GM19438 (cell line): ENCODE results near the gene ARHGEF7.

ENCODE experiments used
- ATAC-seq: cut with Tn5 transposase; IDR thresholded peaks from one replicate; pipeline ENCODE4 v1.9.1; 2021; ENCODE audit warnings: low read depth; ENCODE audit not compliant: unreplicated experiment

The ARHGEF7 gene

GRCh38 chr13:111267205-111267604 is 152.1 kb downstream of the ARHGEF7 start:
- ATAC-seq, result no peak

- no peak for ATAC-seq
Observed at GRCh38 chr13:111267784-111268183, 152.7 kb downstream of the ARHGEF7 start.

DNA sequence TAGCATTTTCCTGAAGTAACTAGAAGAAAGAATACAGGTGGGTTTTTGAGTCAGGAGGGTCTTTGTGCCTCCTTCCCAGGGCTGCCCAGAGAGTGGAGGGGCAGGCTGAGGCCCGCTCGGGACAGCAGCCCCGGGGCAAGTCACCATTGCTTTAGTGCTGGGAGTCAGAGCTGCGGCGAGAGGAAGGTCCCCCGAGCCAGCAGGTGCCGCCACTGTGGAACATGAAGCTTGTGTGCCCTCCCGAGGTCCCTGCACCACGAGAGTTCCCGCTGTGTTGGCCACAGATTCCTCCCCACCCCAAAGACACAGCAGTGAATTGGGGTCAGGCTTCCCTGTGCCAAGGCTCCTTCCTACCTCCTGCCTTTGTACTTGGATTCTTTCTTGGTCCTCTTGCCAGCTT is 154.4 kb downstream of the ARHGEF7 start:
- ATAC-seq, result no peak

GRCh38 chr13:111270126-111270525 is 155.0 kb downstream of the ARHGEF7 start:
- ATAC-seq, result no peak

GRCh38 chr13:111270765-111271698 is 155.9 kb downstream of the ARHGEF7 start:
- no peak for ATAC-seq

- ATAC-seq, result no peak
Observed at GRCh38 chr13:111272117-111272516, 157.0 kb downstream of the ARHGEF7 start.

GRCh38 chr13:111275382-111275781 is 160.3 kb downstream of the ARHGEF7 start:
- no peak for ATAC-seq

DNA sequence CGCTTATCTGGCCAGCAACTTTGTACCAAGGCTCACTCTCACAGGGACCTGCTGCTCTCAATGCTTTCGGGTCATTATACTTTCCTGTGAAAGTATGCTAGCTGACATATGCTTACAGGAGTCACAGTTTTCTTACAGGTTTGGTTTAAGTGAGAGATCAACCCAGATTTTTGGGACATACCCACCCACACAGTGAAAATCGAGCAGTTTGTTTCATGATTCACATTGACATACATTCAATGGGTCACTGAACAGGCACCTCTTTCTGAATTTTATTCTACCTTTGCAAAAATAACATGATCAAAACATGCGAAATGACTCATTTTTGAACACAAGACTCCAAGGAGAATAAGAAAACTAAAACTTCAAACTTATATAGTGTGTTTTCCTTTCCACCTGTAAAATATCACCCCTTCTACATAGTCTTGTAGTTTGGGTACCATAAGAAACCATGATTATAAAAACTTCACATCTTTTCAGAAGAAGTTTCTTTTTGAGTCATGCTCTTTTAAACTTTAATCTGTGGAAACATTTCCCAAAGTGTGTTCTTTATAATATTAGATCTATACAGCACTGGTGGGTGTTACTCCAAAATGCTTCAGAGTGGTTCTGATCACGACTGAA is 161.0 kb downstream of the ARHGEF7 start:
- no peak for ATAC-seq

DNA sequence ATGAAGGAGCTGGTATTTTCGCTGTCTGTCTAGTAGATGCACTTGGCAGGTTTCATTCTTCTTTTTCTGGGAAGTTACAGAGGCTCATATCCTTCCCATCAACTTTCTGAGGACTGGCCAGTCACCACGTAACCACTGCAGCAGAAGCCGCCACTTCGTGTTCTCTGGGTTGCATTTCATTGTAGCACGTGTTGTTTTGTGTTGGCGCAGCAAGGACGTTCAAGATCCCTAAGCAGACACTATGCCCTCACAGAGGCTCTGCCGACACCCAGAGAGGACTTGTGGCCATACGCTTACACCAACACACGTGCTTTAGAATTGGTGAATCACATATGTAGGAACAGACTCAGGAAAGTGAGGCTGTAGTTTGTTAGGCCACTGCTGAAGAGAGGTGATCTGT is 163.1 kb downstream of the ARHGEF7 start:
- ATAC-seq, result no peak

DNA sequence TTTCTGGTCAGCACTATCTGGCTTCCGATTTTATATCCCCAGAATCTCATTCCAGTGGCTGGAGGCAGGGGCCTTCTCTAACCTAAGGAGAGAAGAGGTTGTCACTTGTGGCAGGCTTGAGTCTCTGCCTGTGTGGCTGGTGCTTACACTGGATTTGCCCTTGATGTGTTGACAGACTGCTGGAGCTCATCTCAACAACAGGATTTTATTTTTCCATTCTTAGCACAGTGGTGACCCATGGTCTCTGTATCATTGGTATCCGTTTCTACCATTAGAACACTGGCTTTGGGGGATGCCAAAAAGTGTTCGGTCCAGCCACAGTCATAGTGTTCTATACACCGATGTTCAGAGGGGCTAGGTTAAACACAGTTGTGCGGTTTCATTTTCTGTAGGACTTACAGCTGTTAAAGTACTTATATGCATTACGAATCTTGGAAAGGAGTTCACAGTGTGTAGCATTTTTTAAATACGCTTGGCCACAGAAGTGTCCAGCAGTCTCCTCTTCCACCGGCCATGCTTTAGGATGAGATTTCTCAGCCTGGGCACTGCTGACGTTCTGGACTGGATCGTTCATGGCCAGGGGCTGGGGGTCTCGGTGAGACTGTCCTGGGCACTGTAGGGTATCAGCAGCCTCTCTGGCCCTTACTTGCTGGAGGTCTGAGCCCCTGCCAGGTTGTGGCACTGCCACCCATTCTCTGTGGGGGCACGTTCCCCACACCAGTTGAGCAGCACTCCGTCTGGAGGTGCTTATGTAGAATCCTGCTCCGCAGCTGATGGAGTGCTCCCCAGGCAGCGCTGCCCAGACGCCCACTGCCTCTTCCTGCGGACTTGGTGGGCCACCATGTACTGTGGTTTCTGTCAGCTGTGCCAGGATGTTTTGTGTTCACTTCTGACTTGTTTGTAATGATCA is 163.9 kb downstream of the ARHGEF7 start:
- ATAC-seq, result no peak

DNA sequence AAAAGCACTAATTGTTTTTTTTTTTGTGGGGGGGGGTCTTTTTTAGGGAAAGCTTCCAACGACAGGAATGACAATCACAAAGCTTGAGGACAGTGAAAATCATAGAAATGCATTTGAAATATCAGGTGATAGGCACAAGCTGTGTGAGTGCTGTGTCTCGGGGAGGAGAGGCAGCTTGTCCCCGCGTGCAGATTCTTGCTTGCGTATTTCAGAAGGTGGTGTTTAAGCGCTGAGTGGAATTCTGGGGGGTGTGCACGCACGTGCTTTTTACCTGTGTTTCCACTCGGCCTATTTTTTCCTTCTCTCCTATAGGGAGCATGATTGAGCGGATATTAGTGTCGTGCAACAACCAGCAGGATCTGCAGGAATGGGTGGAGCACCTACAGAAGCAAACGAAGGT is 165.1 kb downstream of the ARHGEF7 start:
- no peak for ATAC-seq

DNA sequence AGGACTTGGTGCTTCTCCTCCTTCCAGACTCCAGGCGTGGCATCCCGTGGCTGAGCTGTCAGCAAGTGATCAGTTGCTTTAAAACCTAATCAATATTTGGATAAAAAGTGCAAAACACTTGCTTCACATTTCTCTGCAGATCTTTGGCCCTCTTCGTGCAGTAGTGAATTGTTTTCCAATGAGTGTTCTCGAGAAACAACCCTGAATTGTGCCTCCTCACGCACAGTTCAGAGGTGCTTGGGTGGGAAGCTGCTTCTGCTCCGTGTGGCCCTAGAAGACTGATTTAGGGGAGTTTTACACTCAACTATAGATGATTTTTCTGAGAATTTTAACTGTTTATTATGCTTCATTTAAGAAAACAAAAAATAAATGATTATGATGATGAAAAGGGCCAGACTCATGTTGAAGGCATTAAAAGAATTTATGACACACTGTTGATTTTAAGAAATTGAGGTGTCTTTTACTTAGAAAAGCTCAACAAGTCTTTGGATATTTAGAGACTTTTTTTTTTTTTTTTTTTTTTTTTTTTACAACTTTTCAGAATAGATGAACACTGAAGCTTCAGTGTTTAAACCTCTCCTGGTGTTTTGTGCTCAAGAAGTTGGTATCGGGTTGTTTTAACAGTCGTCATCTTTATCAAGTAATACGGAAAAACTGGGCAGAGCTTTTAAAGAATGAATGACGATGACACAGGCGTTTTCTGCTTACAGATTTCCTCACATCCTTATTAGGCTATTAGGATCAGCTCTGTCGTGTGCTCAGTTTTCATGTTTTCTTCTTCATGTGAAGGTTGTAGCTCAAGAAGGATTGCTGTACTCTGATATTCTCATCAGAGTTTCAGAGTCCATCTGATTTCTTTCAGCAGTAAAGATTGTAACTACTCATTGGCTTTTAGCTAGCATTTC is 165.8 kb downstream of the ARHGEF7 start:
- ATAC-seq, result no peak

DNA sequence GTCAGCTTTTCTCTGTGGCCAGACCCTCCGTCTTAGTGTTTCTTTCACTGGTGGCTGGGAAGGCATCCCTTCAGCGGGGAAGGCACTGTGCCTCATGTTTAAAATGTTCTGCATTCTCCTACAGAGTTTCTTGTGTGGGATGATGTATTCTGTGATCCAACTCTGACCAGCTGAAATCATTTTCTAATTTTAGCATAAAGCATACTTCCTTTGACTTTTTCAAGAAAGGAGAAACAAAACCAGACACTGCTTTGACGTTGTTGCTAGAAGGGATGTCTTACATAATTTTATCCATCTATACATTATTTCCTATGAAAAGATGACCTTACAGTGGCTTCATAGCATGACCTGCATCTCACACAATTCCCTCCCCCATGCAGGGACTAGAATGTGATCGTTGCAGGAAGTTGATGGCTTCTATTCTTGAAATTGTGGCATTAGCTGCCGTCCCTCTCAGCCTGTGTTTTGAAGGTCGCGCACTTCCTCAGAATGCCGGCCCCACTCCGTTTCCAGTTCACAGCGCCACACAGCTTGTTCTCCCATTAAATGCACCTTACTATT is 166.7 kb downstream of the ARHGEF7 start:
- no peak for ATAC-seq

DNA sequence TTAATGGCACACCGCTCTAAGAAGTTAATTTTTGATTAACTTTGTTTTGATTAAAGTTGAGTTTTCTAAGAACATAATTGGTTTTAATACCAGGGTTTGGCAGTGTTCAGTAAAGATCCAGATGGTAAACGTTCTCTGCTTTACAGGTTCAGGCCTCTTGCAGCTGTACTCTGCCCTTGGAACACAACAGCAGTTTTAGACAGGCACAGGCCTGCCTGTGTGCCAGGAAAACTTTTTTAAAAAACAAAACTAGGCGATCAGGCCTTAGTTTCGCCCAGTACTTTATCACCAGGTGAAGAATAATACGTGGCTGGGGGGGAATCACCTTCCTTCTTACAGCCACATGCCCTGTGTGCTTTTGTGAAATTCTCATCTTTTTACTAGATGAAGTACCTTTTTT is 167.3 kb downstream of the ARHGEF7 start:
- no peak for ATAC-seq

DNA sequence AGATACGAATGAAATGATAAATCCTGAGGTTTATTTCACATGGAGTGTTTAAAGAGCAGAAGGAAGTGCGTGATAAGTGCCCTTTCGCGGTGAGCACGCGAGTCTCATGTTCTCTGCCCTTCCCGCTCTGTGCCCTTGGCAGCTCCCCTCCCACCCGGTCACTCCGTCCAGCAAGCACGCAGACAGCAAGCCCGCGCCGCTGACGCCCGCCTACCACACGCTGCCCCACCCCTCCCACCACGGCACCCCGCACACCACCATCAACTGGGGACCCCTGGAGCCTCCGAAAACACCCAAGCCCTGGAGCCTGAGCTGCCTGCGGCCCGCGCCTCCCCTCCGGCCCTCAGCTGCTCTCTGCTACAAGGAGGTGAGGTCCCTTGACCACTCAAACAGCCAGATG is 167.9 kb downstream of the ARHGEF7 start:
- no peak for ATAC-seq

- ATAC-seq, result no peak
Observed at GRCh38 chr13:111283457-111283856, 168.3 kb downstream of the ARHGEF7 start.

GRCh38 chr13:111283991-111284390 is 168.9 kb downstream of the ARHGEF7 start:
- ATAC-seq, result no peak

DNA sequence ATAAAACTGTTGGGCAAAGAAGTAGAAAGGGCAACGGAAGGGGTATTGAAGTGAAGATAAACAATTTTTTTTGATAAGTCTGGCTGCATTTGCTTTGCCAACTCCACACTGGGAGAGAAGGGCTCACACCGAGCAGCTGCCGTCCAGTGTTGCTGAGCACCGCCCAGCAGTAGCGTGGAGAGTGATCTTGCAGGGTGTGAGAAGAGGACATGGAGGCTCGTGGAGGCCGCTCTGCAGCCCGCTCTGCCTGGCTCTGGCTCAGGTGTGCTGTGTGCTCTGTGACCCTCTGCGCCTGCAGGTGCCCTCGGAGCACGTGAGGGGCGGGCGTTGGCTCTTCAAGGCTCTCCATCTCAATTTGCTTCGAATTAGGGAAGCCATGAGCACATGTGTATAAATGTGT is 169.5 kb downstream of the ARHGEF7 start:
- no peak for ATAC-seq

DNA sequence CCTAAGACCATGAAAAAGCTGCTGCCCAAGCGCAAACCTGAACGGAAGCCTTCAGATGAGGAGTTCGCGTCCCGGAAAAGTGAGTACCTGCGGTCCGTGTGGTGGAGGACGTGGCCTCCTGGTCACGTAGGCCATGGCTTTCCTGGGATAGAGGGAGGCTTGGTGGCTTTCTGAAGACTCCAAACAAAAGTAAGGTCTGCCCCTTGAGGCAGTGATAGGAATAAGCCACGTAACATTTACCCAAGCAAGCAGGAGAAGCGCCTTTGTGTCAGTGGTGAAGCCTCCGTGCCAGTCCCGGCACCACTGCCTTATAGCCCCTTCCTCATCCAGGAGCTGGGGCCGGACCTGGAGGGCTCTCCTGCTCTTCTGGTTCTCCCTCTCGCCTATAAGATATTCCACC is 171.1 kb downstream of the ARHGEF7 start:
- no peak for ATAC-seq

GRCh38 chr13:111286749-111287148 is 171.6 kb downstream of the ARHGEF7 start:
- ATAC-seq, result no peak
